Gastrocnemius medialis (tissue), 4 donors: ENCODE data around the gene PIEZO1. TPM values are rescaled to one million over a fixed set of nuclear protein-coding genes. Genes with fewer than 3 reads are reported as not detected.

Experiments
- ATAC-seq, 2 donors: fragments of 150-250 bp; one replicate each; pipeline ENCODE4 v1.9.1; 2016
- DNase-seq, 2 donors: peaks; one replicate each; pipeline ENCODE4 v3.0.0-alpha.2; 2019
- H3K27ac ChIP-seq, 4 donors: fragments of 200-600 bp; sonication (generic); 1 replicate in 1 of 4; 2 replicates in 3 of 4; pipeline ENCODE4 v1.5.1; 2016 to 2018; ENCODE audit warnings: mild to moderate bottlenecking in 2 of 4, moderate library complexity in 1 of 4
- H3K27me3 ChIP-seq, 3 donors: fragments of 200-600 bp; sonication (generic) in 2 of 3; 1 replicate in 1 of 3; 2 replicates in 2 of 3; pipeline versions ENCODE4 v1.5.1 to v1.6.0; 2016 to 2019; ENCODE audit warnings: mild to moderate bottlenecking in 1 of 3, moderate library complexity in 1 of 3
- H3K36me3 ChIP-seq, 2 donors: fragments of 200-600 bp; sonication (generic) in 1 of 2; one replicate each; pipeline ENCODE4 v1.5.1; 2017 to 2018
- H3K4me1 ChIP-seq, 2 donors: fragments of 200-600 bp; sonication (generic) in 1 of 2; one replicate each; pipeline ENCODE4 v1.5.1; 2016 to 2017; ENCODE audit warnings: mild to moderate bottlenecking in 2 of 2
- H3K4me3 ChIP-seq, 4 donors: fragments of 200-600 bp; sonication (generic) in 3 of 4; 1 replicate in 1 of 4; 2 replicates in 3 of 4; pipeline ENCODE4 v1.5.1; 2016 to 2019; ENCODE audit warnings: mild to moderate bottlenecking in 2 of 4
- H3K9me3 ChIP-seq, 3 donors: fragments of 200-600 bp; sonication (generic) in 2 of 3; 1 replicate in 1 of 3; 2 replicates in 2 of 3; pipeline ENCODE4 v1.5.1; 2016 to 2019
- CTCF ChIP-seq, 5 experiments: fragments of 450-650 bp in 3 of 5; fragments of 200-600 bp in 2 of 5; sonication (generic) in 2 of 5; IDR thresholded peaks in 4 of 5; conservative IDR thresholded peaks in 1 of 5; 1 replicate in 4 of 5; 2 replicates in 1 of 5; pipeline ENCODE4 v1.5.1; 2016 to 2019; ENCODE audit warnings: antibody characterized with exemption in 5 of 5, mild to moderate bottlenecking in 3 of 5, moderate library complexity in 3 of 5
- POLR2A ChIP-seq, 2 donors: fragments of 450-650 bp; IDR thresholded peaks; one replicate each; pipeline ENCODE4 v1.6.1; 2017; ENCODE audit warnings: antibody characterized with exemption in 2 of 2, mild to moderate bottlenecking in 2 of 2, moderate library complexity in 2 of 2
- in situ Hi-C, 4 donors: fragments of 200-750 bp; cut with MboI; loops; one replicate each; pipeline versions ENCODE4 v1.15.0 to v1.8.0; 2017; ENCODE audit warnings: low sequenced_read_pairs in 4 of 4
- intact Hi-C: fragments of 100-400 bp; cut with DNase I; formaldehyde crosslinking; loops from one replicate; pipeline ENCODE4 v1.15.1; 2023; ENCODE audit warnings: low total_unique reads
- total RNA-seq, 4 donors: library from RNA; depleted of rRNA; stranded (reverse); fragments of >200 nt; gene quantifications; one replicate each; pipeline versions ENCODE4 v1.1.0 to v1.2.3, GENCODE V29; 2016

The PIEZO1 gene
- total RNA-seq, 4 donors from 2014 or later: 9.0 to 37.0 (median 16.5) TPM

GRCh38 chr16:88726981-88727380, 58.0 kb downstream of the PIEZO1 start:
- intact Hi-C loops (no loop called here), in situ Hi-C loops (loop anchor here in 2 of 4 donors (25.0 kb wide), 1 partner anchor 485 kb away; the partner anchor contains the start of genes SLC22A31 (in 2 of the 2) and ZNF778 (in 2 of the 2))
- DNase-seq (no peak), ATAC-seq (no peak)
- H3K36me3 ChIP-seq: no peaks in the 10 kb centered on the region
- no peaks in the 10 kb centered on the region for H3K9me3 ChIP-seq
- H3K4me1 ChIP-seq: no peaks in the 10 kb centered on the region
- TF ChIP-seq POLR2A (IDR thresholded peaks at IDR 0.05) (no peak), CTCF (IDR thresholded peaks at IDR 0.05 in 4 of 5, conservative IDR thresholded peaks at IDR 0.05 in 1 of 5) (no peak)
- H3K27ac ChIP-seq: no peak overlapping the region
- H3K27me3 ChIP-seq: no peaks in the 10 kb centered on the region
- H3K4me3 ChIP-seq: no peak overlapping the region

GRCh38 chr16:88726408-88726749, 58.6 kb downstream of the PIEZO1 start:
- Histone ChIP-seq H3K27ac (no peak overlapping the region), H3K27me3 (no peaks in the 10 kb centered on the region), H3K36me3 (no peaks in the 10 kb centered on the region), H3K4me1 (no peaks in the 10 kb centered on the region), H3K9me3 (no peaks in the 10 kb centered on the region), H3K4me3 (no peak overlapping the region)
- ATAC-seq (no peak), DNase-seq (no peak)
- TF ChIP-seq CTCF (IDR thresholded peaks at IDR 0.05 in 4 of 5, conservative IDR thresholded peaks at IDR 0.05 in 1 of 5) (no peak), POLR2A (IDR thresholded peaks at IDR 0.05) (no peak)
- in situ Hi-C loops: loop anchor here in 2 of 4 donors (25.0 kb wide), 1 partner anchor 486 kb away; the partner anchor contains the start of genes SLC22A31 (in 2 of the 2) and ZNF778 (in 2 of the 2)
- intact Hi-C loops: no loop called here

- no peak for ATAC-seq
- intact Hi-C loops (no loop called here), in situ Hi-C loops (loop anchor here in 2 of 4 donors (25.0 kb wide), 1 partner anchor 486 kb away; the partner anchor contains the start of genes SLC22A31 (in 2 of the 2) and ZNF778 (in 2 of the 2))
Observed at GRCh38 chr16:88725609-88726407, 59.2 kb downstream of the PIEZO1 start.

GRCh38 chr16:88724855-88725555, 60.0 kb downstream of the PIEZO1 start:
- Histone ChIP-seq H3K4me3 (no peak overlapping the region), H3K9me3 (no peaks in the 10 kb centered on the region), H3K4me1 (no peaks in the 10 kb centered on the region), H3K36me3 (no peaks in the 10 kb centered on the region), H3K27me3 (no peaks in the 10 kb centered on the region), H3K27ac (no peak overlapping the region)
- ATAC-seq: no peak
- TF ChIP-seq CTCF (IDR thresholded peaks at IDR 0.05 in 4 of 5, conservative IDR thresholded peaks at IDR 0.05 in 1 of 5) (no peak), POLR2A (IDR thresholded peaks at IDR 0.05) (no peak)
- in situ Hi-C loops (loop anchor here in 2 of 4 donors (25.0 kb wide), 1 partner anchor 487 kb away; the partner anchor contains the start of genes SLC22A31 (in 2 of the 2) and ZNF778 (in 2 of the 2)), intact Hi-C loops (no loop called here)
- no peak for DNase-seq

More at GRCh38 chr16:88725609-88726407, 59.2 kb downstream of the PIEZO1 start:
- Histone ChIP-seq H3K27ac (no peak overlapping the region), H3K9me3 (no peaks in the 10 kb centered on the region), H3K36me3 (no peaks in the 10 kb centered on the region), H3K4me3 (no peak overlapping the region), H3K27me3 (no peaks in the 10 kb centered on the region), H3K4me1 (no peaks in the 10 kb centered on the region)
- TF ChIP-seq POLR2A (IDR thresholded peaks at IDR 0.05) (no peak), CTCF (IDR thresholded peaks at IDR 0.05 in 4 of 5, conservative IDR thresholded peaks at IDR 0.05 in 1 of 5) (no peak)
- DNase-seq: no peak
